SK-N-SH (cell line): ENCODE results near the gene RAPGEFL1. TPM values are rescaled to one million over a fixed set of nuclear protein-coding genes. Genes with fewer than 3 reads are reported as not detected.

Source experiments
- CTCF ChIA-PET: fragments of 300-600, 350-600 bp; formaldehyde crosslinking; extraction: SDS; loops from one replicate; lab custom pipeline; 2021; lab: Yijun Ruan, JAX
- POLR2A ChIA-PET: fragments of 350-600 bp; sonication (Branson Sonifier 250); formaldehyde crosslinking; extraction: SDS; loops from one replicate; lab custom pipeline; 2020; ENCODE audit warnings: antibody characterized with exemption, inconsistent platforms; lab: Yijun Ruan, JAX
- DNase-seq: peaks from one replicate; pipeline ENCODE4 v3.0.0; 2012
- H2AFZ ChIP-seq: fragments of 200-600 bp; sonication (generic); 2 replicates; pipeline ENCODE4 v1.8.1; 2016; ENCODE audit warnings: antibody characterized with exemption, mild to moderate bottlenecking, low read depth
- H3F3A ChIP-seq: fragments of 200-600 bp; sonication (generic); replicated peaks from 2 replicates; pipeline ENCODE3; 2016; ENCODE audit warnings: antibody characterized with exemption, mild to moderate bottlenecking; ENCODE audit not compliant: insufficient read depth
- H3K27ac ChIP-seq, 2 experiments: fragments of 200-500 bp in 1 of 2; fragments of 200-600 bp in 1 of 2; sonication (Bioruptor generic) in 1 of 2; sonication (generic), shearing (Covaris generic) in 1 of 2; 2 replicates each; pipeline versions ENCODE4 v1.5.1 to v1.6.1; 2014 to 2016; ENCODE audit warnings: low read depth in 2 of 2, inconsistent platforms in 1 of 2, low read length in 1 of 2, mild to moderate bottlenecking in 1 of 2, mixed read lengths in 1 of 2
- H3K27me3 ChIP-seq: fragments of 200-600 bp; sonication (generic), shearing (Covaris generic); 2 replicates; pipeline ENCODE4 v1.6.1; 2016; ENCODE audit warnings: mixed run types; ENCODE audit not compliant: insufficient read depth
- H3K36me3 ChIP-seq, 2 experiments: fragments of 200-500 bp in 1 of 2; fragments of 200-600 bp in 1 of 2; sonication (Bioruptor generic) in 1 of 2; sonication (generic) in 1 of 2; replicated peaks in 1 of 2; 2 replicates each; pipeline versions ENCODE3 to v1.5.1; 2014 to 2016; ENCODE audit warnings: low read length in 1 of 2, mild to moderate bottlenecking in 1 of 2; ENCODE audit not compliant: insufficient read depth in 2 of 2, control insufficient read depth in 1 of 2
- H3K4me1 ChIP-seq, 2 experiments: fragments of 200-500 bp in 1 of 2; fragments of 200-600 bp in 1 of 2; sonication (Bioruptor generic) in 1 of 2; sonication (generic), shearing (Covaris generic) in 1 of 2; 2 replicates each; pipeline versions ENCODE4 v1.5.1 to v1.6.1; 2014 to 2016; ENCODE audit warnings: low read depth in 1 of 2, low read length in 1 of 2, mixed run types in 1 of 2; ENCODE audit not compliant: insufficient read depth in 2 of 2, control insufficient read depth in 1 of 2
- H3K4me2 ChIP-seq: fragments of 200-600 bp; sonication (generic), shearing (Covaris generic); 2 replicates; pipeline ENCODE4 v1.6.1; 2017; ENCODE audit warnings: mixed run types
- H3K4me3 ChIP-seq, 2 experiments: fragments of 200-500 bp in 1 of 2; fragments of 200-600 bp in 1 of 2; sonication (Bioruptor generic) in 1 of 2; sonication (generic), shearing (Covaris generic) in 1 of 2; 2 replicates each; pipeline versions ENCODE4 v1.5.1 to v1.8.1; 2014 to 2016; ENCODE audit warnings: low read depth in 2 of 2, inconsistent platforms in 1 of 2, low read length in 1 of 2, mild to moderate bottlenecking in 1 of 2, mixed read lengths in 1 of 2, moderate library complexity in 1 of 2
- H3K79me2 ChIP-seq: fragments of 200-600 bp; sonication (generic); 2 replicates; pipeline ENCODE4 v1.8.1; 2017; ENCODE audit warnings: mild to moderate bottlenecking; ENCODE audit not compliant: insufficient read depth
- H3K9ac ChIP-seq: fragments of 200-600 bp; sonication (generic); 2 replicates; pipeline ENCODE4 v1.6.1; 2017; ENCODE audit warnings: mixed run types
- H3K9me2 ChIP-seq: fragments of 200-600 bp; sonication (generic); 2 replicates; pipeline ENCODE4 v1.6.1; 2017; ENCODE audit warnings: mixed run types
- H3K9me3 ChIP-seq: fragments of 200-600 bp; sonication (generic); 2 replicates; pipeline ENCODE4 v1.6.1; 2017; ENCODE audit warnings: mixed run types, mild to moderate bottlenecking, moderate library complexity
- H4K20me1 ChIP-seq: fragments of 200-600 bp; sonication (generic); 2 replicates; pipeline ENCODE4 v1.6.1; 2017; ENCODE audit warnings: mild to moderate bottlenecking, mixed run types; ENCODE audit not compliant: insufficient read depth
- CHD2 ChIP-seq: fragments of 150-350 bp; IDR thresholded peaks from 2 replicates; pipeline ENCODE4 v1.6.1; 2018; ENCODE audit warnings: low read length; ENCODE audit not compliant: partially characterized antibody
- ELF1 ChIP-seq: IDR thresholded peaks from 2 replicates; pipeline ENCODE4 v1.4.0; 2012
- FOXM1 ChIP-seq: IDR thresholded peaks from 2 replicates; pipeline ENCODE4 v1.4.0; 2012; ENCODE audit warnings: low read depth, mild to moderate bottlenecking
- IRF3 ChIP-seq: fragments of 150-350 bp; IDR thresholded peaks from 2 replicates; pipeline ENCODE4 v1.6.1; 2016; ENCODE audit warnings: mild to moderate bottlenecking, low read depth, low read length
- JUND ChIP-seq: IDR thresholded peaks from 2 replicates; pipeline ENCODE4 v1.4.0; 2012
- NFIC ChIP-seq: IDR thresholded peaks from 2 replicates; pipeline ENCODE4 v1.4.0; 2012; ENCODE audit warnings: borderline replicate concordance
- PBX3 ChIP-seq: IDR thresholded peaks from 2 replicates; pipeline ENCODE4; 2012
- POLR2AphosphoS5 ChIP-seq: IDR thresholded peaks from 2 replicates; pipeline ENCODE4 v1.6.1; 2012; ENCODE audit warnings: low read depth, low read length
- RAD21 ChIP-seq: IDR thresholded peaks from 2 replicates; pipeline ENCODE4 v1.6.1; 2012; ENCODE audit warnings: mild to moderate bottlenecking, low read length
- RCOR1 ChIP-seq: fragments of 150-350 bp; IDR thresholded peaks from 2 replicates; pipeline ENCODE4 v1.6.1; 2017; ENCODE audit warnings: antibody characterized with exemption, low read length
- SIN3A ChIP-seq: IDR thresholded peaks from 2 replicates; pipeline ENCODE4 v1.6.1; 2012; ENCODE audit warnings: low read depth, mild to moderate bottlenecking, low read length, moderate library complexity, borderline replicate concordance
- TAF1 ChIP-seq: IDR thresholded peaks from 2 replicates; pipeline ENCODE4 v1.6.1; 2012; ENCODE audit warnings: low read depth, mild to moderate bottlenecking, low read length, moderate library complexity, borderline replicate concordance
- WGBS: methylation state at CpG from one replicate; pipeline ENCODE4 v1.1.6; 2017; ENCODE audit warnings: low lambda C conversion rate; 5-methylcytosine and 5-hydroxymethylcytosine counted together
- polyA plus RNA-seq, 3 experiments: library from polyadenylated mRNA; depleted of rRNA; stranded (reverse); fragments of >200 nt; gene quantifications; 2 replicates each; pipeline ENCODE4 v1.2.3, GENCODE V29; 2012

Gene RAPGEFL1
- polyA plus RNA-seq, 1 of the 3 experiments (the other 2 are of a cell fraction), result 5.9 TPM

- Histone ChIP-seq H3K4me2 (no peak overlapping the region), H3K4me3 (no peak overlapping the region), H3F3A (peaks cover 36% of the 10 kb centered on the region), H3K9me2 (no peaks in the 10 kb centered on the region), H3K27me3 (no peaks in the 10 kb centered on the region), H4K20me1 (no peaks in the 10 kb centered on the region), H3K4me1 (peaks cover 0 to 3% of the 10 kb centered on the region in 2 experiments; a peak in 2 of 4 replicates), H3K36me3 (peaks cover 61 to 74% of the 10 kb centered on the region in 2 experiments), H3K9ac (no peak overlapping the region), H2AFZ (no peak overlapping the region), H3K27ac (no peak overlapping the region)
- WGBS, result 95% methylated on average over 2 of the region's 2 CpGs
- POLR2A ChIA-PET, result no interaction called here
- TF ChIP-seq RAD21, result no peak
- TF ChIP-seq RCOR1, result no peak
- TF ChIP-seq JUND, result no peak
- TF ChIP-seq IRF3, result no peak
- no peak for TF ChIP-seq NFIC
- no peak for TF ChIP-seq FOXM1
- TF ChIP-seq SIN3A, result no peak
- no peak for TF ChIP-seq TAF1
- no peak for TF ChIP-seq POLR2AphosphoS5
- TF ChIP-seq ELF1, result no peak
- TF ChIP-seq, all 33 proteins: peak for 0
- no peak for DNase-seq
- Histone ChIP-seq H3K9me3 (no peaks in the 10 kb centered on the region), H3K79me2 (no peaks in the 10 kb centered on the region)
- CTCF ChIA-PET, result interaction anchor here (0.9 to 5.6 kb wide), 5 partner anchors 20 to 157 kb away, joined by 3 to 89 read pairs (median 3); no protein-coding TSS in a partner anchor
Measured at GRCh38 chr17:40170325-40170724, 6.9 kb upstream of the RAPGEFL1 start.

GRCh38 chr17:40171750-40172149 lies 5.5 kb upstream of the RAPGEFL1 start:
- no peak for DNase-seq
- Histone ChIP-seq H3K9me3 (no peaks in the 10 kb centered on the region), H3K79me2 (no peaks in the 10 kb centered on the region), H3K27ac (no peak overlapping the region), H3K9ac (no peak overlapping the region), H3K4me3 (no peak overlapping the region), H4K20me1 (no peaks in the 10 kb centered on the region), H2AFZ (no peak overlapping the region), H3K27me3 (no peaks in the 10 kb centered on the region), H3K36me3 (peaks cover 50 to 67% of the 10 kb centered on the region in 2 experiments), H3F3A (peaks cover 30% of the 10 kb centered on the region), H3K9me2 (no peaks in the 10 kb centered on the region), H3K4me2 (no peak overlapping the region), H3K4me1 (peaks cover 3 to 5% of the 10 kb centered on the region in 2 experiments; a peak in 2 of 4 replicates)
- TF ChIP-seq PBX3 (no peak), CHD2 (no peak)
- ChIA-PET POLR2A (no interaction called here), CTCF (interaction anchor here (0.6 kb wide), 1 partner anchor 23 kb away, joined by 3 read pairs; no protein-coding TSS in a partner anchor)
- WGBS, result 69% methylated on average over 1 of the region's 1 CpG
